ENCODE measurements around the gene ACACB.

- TF ChIP-seq CTCF (IDR thresholded peaks at IDR 0.05): no peak
- no peak for TF ChIP-seq EP300 (IDR thresholded peaks at IDR 0.05)
- peak; percentile 37 to 52 for TF ChIP-seq POLR2A (IDR thresholded peaks at IDR 0.05)
- TF ChIP-seq POLR2AphosphoS5 (IDR thresholded peaks at IDR 0.05): peak; percentile 62 to 88 (median 69)
These were observed 18.2 kb upstream of the ACACB start for GRCh38 chr12:109098183-109098604.
